Measurements from ENCODE around the gene SBF2. TPM values are rescaled to one million over a fixed set of nuclear protein-coding genes. Genes with fewer than 3 reads are reported as not detected.

Gene SBF2
- polyA plus RNA-seq, 1 donor from 2014 or later, result 53.4 TPM

DNA sequence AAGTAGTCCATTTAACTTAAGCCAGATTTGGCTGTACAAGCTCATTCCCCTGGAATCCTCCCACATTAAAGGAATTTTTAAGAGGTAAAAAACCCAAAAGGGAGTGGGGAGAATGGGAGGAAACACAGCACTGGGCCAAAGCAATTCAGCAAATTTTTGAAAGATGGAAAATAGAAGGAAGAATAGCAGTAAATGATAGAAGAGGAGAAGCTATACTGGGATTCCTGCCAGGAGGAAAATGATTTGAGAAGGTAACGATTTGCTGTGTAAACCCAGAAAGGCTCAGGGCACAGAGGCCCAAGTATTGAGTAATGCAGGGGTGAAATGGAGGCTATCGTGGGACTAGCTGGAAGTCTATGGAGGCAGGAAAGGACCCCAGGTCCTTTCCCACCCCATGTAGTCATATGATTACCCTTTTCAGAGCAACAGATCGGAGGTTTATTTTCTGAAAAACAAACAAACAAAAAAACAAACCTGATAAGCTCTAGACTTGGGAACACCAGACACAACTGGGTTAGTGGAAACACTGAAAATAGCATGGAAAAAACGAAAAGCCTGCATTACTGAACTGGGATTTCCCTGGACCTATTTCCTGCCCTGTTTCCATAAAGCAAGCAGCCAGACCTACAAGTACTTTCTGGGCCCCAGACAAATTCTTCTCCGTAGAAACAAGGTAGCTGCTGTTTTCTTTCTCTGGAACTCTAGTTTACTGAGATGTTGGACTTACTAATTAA, 490.2 kb downstream of the SBF2 start:
- H3K36me3 ChIP-seq (ENCODE audit: insufficient read depth, low read length), result peaks cover 12% of the 10 kb centered on the region
- no peaks in the 10 kb centered on the region for H3K9me3 ChIP-seq (ENCODE audit: low read length)
- no peaks in the 10 kb centered on the region for H4K20me1 ChIP-seq (ENCODE audit: insufficient read depth)
- no peak overlapping the region for H2AFZ ChIP-seq (ENCODE audit: low read depth, low read length)
- H3K9ac ChIP-seq (ENCODE audit: low read length), result no peak overlapping the region
- no peaks in the 10 kb centered on the region for H3K27me3 ChIP-seq (ENCODE audit: insufficient read depth, low read depth, low read length)
- no peak overlapping the region for H3K27ac ChIP-seq (ENCODE audit: low read length)
- no peaks in the 10 kb centered on the region for H3K79me2 ChIP-seq (replicated peaks; ENCODE audit: insufficient read depth, low read length)
- no peak overlapping the region for H3K4me2 ChIP-seq (ENCODE audit: low read length)
- no peak overlapping the region for H3K4me3 ChIP-seq (ENCODE audit: low read length)
- no peaks in the 10 kb centered on the region for H3F3A ChIP-seq (ENCODE audit: insufficient read depth, low read length, poor library complexity, severe bottlenecking)
- no peaks in the 10 kb centered on the region for H3K9me2 ChIP-seq (ENCODE audit: insufficient read depth, low read length)
- TF ChIP-seq MXI1 (conservative IDR thresholded peaks at IDR 0.05; ENCODE audit: poor library complexity, severe bottlenecking) (no peak), EP300 (conservative IDR thresholded peaks at IDR 0.05; ENCODE audit: poor library complexity, severe bottlenecking) (no peak), RAD21 (conservative IDR thresholded peaks at IDR 0.05) (no peak), POLR2AphosphoS5 (IDR thresholded peaks at IDR 0.05) (no peak), SMC3 (conservative IDR thresholded peaks at IDR 0.05; ENCODE audit: poor library complexity) (no peak), EZH2 (IDR thresholded peaks at IDR 0.05; ENCODE audit: borderline replicate concordance, insufficient read depth, low read length, poor library complexity, severe bottlenecking) (no peak), TAF1 (IDR thresholded peaks at IDR 0.05; ENCODE audit: low read depth) (no peak)
- TF ChIP-seq, protein P1, sequence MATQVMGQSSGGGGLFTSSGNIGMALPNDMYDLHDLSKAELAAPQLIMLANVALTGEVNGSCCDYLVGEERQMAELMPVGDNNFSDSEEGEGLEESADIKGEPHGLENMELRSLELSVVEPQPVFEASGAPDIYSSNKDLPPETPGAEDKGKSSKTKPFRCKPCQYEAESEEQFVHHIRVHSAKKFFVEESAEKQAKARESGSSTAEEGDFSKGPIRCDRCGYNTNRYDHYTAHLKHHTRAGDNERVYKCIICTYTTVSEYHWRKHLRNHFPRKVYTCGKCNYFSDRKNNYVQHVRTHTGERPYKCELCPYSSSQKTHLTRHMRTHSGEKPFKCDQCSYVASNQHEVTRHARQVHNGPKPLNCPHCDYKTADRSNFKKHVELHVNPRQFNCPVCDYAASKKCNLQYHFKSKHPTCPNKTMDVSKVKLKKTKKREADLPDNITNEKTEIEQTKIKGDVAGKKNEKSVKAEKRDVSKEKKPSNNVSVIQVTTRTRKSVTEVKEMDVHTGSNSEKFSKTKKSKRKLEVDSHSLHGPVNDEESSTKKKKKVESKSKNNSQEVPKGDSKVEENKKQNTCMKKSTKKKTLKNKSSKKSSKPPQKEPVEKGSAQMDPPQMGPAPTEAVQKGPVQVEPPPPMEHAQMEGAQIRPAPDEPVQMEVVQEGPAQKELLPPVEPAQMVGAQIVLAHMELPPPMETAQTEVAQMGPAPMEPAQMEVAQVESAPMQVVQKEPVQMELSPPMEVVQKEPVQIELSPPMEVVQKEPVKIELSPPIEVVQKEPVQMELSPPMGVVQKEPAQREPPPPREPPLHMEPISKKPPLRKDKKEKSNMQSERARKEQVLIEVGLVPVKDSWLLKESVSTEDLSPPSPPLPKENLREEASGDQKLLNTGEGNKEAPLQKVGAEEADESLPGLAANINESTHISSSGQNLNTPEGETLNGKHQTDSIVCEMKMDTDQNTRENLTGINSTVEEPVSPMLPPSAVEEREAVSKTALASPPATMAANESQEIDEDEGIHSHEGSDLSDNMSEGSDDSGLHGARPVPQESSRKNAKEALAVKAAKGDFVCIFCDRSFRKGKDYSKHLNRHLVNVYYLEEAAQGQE (IDR thresholded peaks at IDR 0.05; ENCODE audit: borderline replicate concordance), result no peak
- TF ChIP-seq, protein P2, sequence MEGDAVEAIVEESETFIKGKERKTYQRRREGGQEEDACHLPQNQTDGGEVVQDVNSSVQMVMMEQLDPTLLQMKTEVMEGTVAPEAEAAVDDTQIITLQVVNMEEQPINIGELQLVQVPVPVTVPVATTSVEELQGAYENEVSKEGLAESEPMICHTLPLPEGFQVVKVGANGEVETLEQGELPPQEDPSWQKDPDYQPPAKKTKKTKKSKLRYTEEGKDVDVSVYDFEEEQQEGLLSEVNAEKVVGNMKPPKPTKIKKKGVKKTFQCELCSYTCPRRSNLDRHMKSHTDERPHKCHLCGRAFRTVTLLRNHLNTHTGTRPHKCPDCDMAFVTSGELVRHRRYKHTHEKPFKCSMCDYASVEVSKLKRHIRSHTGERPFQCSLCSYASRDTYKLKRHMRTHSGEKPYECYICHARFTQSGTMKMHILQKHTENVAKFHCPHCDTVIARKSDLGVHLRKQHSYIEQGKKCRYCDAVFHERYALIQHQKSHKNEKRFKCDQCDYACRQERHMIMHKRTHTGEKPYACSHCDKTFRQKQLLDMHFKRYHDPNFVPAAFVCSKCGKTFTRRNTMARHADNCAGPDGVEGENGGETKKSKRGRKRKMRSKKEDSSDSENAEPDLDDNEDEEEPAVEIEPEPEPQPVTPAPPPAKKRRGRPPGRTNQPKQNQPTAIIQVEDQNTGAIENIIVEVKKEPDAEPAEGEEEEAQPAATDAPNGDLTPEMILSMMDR (IDR thresholded peaks at IDR 0.05; ENCODE audit: poor library complexity, severe bottlenecking), result no peak

DNA sequence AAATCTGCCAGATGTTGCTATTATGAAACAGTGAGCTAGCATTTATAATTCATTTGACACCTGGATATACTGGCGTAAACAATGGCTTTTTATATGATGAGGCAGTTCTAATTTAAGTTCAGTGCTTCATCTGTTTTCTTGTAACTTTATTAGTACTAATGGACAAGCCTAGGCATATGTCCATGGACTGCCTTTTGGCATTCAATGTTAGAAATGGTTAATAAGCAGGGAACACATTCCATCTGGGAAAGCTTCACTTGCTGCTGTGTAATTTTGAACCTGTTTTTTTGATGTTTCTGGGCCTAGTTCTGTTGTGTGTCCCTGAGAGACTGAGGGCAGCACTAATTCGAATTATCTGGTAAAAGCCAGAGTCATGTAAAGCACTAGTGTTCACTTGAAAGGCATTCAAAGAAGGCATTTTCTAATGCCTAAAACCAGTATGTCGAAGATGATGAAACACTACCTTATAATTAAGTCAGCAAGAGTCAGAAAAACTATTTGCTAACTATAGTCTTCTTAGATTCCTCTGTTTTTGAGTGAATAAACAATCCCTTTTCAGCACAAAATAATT, 491.6 kb downstream of the SBF2 start:
- Histone ChIP-seq H2AFZ (ENCODE audit: low read depth, low read length) (no peak overlapping the region), H3K9me2 (ENCODE audit: insufficient read depth, low read length) (no peaks in the 10 kb centered on the region), H3F3A (ENCODE audit: insufficient read depth, low read length, poor library complexity, severe bottlenecking) (no peaks in the 10 kb centered on the region), H3K27ac (ENCODE audit: low read length) (no peak overlapping the region), H4K20me1 (ENCODE audit: insufficient read depth) (no peaks in the 10 kb centered on the region), H3K4me2 (ENCODE audit: low read length) (no peak overlapping the region), H3K9ac (ENCODE audit: low read length) (no peak overlapping the region), H3K36me3 (ENCODE audit: insufficient read depth, low read length) (peaks cover 12% of the 10 kb centered on the region), H3K27me3 (ENCODE audit: insufficient read depth, low read depth, low read length) (no peaks in the 10 kb centered on the region), H3K4me3 (ENCODE audit: low read length) (no peak overlapping the region), H3K9me3 (ENCODE audit: low read length) (no peaks in the 10 kb centered on the region), H3K79me2 (replicated peaks; ENCODE audit: insufficient read depth, low read length) (no peaks in the 10 kb centered on the region)
- TF ChIP-seq POLR2AphosphoS5 (IDR thresholded peaks at IDR 0.05), result no peak
- TF ChIP-seq MXI1 (conservative IDR thresholded peaks at IDR 0.05; ENCODE audit: poor library complexity, severe bottlenecking), result no peak
- TF ChIP-seq EP300 (conservative IDR thresholded peaks at IDR 0.05; ENCODE audit: poor library complexity, severe bottlenecking), result no peak
- TF ChIP-seq, protein P2 (IDR thresholded peaks at IDR 0.05; ENCODE audit: poor library complexity, severe bottlenecking), result no peak
- TF ChIP-seq EZH2 (IDR thresholded peaks at IDR 0.05; ENCODE audit: borderline replicate concordance, insufficient read depth, low read length, poor library complexity, severe bottlenecking), result no peak
- TF ChIP-seq TAF1 (IDR thresholded peaks at IDR 0.05; ENCODE audit: low read depth), result no peak
- TF ChIP-seq RAD21 (conservative IDR thresholded peaks at IDR 0.05), result no peak
- TF ChIP-seq SMC3 (conservative IDR thresholded peaks at IDR 0.05; ENCODE audit: poor library complexity), result no peak
- TF ChIP-seq, protein P1 (IDR thresholded peaks at IDR 0.05; ENCODE audit: borderline replicate concordance), result no peak
